GM23248 (cell line): ENCODE measurements around the gene SLC22A14.

Source experiments
- EZH2 ChIP-seq: fragments of 200-600 bp; sonication (generic); IDR thresholded peaks from 2 replicates; pipeline ENCODE4 v1.6.1; 2018; ENCODE audit warnings: antibody characterized with exemption, mild to moderate bottlenecking; ENCODE audit not compliant: insufficient read depth, poor library complexity, severe bottlenecking
- EZH2phosphoT487 ChIP-seq: fragments of 200-600 bp; sonication (generic); IDR thresholded peaks from 2 replicates; pipeline ENCODE4 v1.6.1; 2018; ENCODE audit warnings: antibody characterized with exemption, moderate library complexity, mild to moderate bottlenecking, low read depth; ENCODE audit not compliant: insufficient read depth

DNA sequence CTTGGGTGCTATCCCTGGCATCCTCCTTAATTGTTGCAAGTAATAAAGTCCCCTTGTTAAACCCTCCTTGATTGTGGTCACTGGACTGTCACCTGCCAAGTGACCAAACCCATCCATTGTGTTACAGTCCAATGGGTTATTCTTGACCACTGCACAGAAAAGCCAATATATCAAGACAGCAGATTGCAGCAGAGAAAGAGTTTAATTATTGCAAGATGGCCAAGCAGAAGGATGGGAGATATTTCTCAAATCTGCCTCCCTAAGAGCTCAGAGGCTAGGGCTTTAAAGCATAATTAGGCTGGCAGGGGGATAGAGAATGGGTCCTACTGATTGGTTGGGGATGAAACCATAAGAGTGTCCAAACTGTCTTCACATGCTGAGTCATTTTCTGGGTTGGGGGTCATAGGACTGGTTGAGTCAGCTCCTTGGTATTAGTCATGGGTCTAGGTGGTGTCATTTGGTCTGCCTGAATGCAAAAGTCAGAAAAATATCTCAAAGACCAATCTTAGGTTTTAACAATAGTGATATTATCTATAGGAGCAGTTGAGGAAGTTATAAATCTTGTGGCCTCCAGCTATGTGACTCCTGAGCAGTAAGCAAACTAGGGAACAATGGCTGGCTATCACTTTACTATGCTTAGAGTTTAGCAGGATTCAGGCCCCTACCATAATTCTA lies 45.4 kb downstream of the SLC22A14 start:
- TF ChIP-seq EZH2, result no peak
- TF ChIP-seq EZH2phosphoT487, result no peak
